ENCODE results near the gene ADGRL1.
A peak's percentile ranks its signal among the peaks of the same experiment; 100 is the strongest.
"Not testable (repeated sequence)": the region's sequence is repeated elsewhere in the genome, so short reads cannot be mapped to it uniquely, and the experiment has no call there.

ADGRL1 gene

DNA sequence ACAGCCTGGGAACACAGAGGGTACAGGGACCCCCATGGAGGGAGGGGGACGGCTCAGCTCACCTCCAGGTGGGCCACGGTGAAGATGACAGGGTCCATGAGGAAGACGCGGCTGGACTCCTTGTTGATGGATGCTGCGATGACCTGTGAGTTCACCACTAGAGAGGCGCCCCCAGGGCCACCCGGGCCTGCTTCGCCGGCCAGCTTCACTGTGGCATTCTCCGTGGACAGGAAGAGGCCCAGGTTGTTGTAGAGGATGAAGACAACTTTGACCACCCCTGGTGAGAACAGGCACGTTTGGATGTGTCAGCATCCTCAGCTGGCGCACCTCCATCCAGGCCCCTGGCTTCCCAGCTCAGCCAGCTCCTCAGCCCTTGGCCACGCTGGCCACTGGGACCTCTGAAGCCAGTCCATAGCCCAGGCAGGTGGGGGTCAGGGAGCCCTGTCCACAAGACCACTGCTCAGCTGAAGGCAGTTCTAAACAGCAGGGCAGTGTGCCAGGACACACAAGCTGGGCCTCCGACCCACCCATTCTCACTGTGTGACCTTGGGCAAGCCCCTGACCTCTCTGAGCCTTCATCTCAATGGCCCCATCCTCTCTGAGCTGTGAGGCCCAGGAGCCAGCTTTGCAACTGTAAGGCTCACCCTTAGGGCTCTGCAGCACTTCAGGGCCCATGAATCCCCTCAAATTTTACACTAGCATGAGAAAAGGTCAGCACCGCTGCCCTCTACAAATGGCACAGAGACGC, 47.5 kb downstream of the ADGRL1 start:
- DNase-seq: no peak

DNA sequence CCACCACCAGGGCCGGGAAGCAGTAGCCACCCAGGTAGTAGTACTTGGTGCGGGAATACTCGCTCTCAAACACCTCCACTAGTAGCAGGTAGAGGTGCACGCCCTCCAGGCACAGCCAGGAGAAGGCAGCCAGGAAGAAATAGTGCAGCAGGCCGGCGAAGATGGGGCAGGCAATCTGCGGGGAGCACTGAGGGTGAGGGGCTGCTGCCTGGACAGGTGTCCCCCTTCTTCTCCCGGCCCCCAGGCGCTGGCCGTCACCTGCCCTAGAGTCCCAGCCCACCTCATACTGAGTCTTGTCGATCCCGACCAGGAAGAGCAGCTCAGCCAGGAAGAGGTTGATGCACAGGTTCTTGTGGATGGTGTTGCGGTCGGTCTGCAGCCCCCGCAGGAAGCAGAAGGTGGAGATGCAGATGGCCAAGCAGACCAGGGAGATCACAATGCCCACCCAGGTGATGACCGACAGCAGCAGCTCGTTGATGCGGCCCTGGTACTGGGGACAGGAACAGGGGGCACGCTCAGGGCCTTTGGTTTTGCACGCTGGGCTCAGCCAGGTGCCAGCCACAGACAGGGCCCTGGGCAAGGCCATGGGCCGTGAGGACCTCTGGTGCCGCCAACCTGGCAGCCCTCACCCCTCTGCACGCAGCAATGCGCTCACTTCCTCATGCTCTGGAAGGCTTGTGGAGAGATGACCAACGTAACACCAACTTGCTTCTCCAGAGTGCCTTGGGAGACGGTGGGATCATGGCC, 48.8 kb downstream of the ADGRL1 start:
- DNase-seq: no peak

DNA sequence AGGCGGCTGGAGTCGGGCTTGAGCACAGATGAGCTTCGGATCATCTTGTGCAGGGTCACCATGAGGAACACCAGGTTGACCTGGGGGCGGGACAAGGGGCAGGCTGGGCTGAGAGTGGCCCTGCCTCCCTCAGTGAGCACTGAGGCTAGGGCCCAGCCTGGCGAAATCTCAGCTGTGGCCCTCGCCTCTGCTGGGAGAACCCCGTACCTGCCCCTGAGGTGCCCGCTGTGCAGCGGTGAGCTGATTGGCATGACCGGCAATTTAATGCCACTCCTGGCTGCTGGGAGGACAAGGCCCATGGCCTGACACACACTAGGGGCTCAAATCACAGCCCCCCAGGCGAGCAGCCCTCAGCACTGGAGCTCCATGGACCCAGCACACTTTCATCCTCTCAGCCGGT, 49.8 kb downstream of the ADGRL1 start:
- DNase-seq: no peak

GRCh38 chr19:14155371-14155770, 50.6 kb downstream of the ADGRL1 start:
- no peak for DNase-seq

- DNase-seq: no peak
Measured at GRCh38 chr19:14152713-14153112, 53.3 kb downstream of the ADGRL1 start.

DNA sequence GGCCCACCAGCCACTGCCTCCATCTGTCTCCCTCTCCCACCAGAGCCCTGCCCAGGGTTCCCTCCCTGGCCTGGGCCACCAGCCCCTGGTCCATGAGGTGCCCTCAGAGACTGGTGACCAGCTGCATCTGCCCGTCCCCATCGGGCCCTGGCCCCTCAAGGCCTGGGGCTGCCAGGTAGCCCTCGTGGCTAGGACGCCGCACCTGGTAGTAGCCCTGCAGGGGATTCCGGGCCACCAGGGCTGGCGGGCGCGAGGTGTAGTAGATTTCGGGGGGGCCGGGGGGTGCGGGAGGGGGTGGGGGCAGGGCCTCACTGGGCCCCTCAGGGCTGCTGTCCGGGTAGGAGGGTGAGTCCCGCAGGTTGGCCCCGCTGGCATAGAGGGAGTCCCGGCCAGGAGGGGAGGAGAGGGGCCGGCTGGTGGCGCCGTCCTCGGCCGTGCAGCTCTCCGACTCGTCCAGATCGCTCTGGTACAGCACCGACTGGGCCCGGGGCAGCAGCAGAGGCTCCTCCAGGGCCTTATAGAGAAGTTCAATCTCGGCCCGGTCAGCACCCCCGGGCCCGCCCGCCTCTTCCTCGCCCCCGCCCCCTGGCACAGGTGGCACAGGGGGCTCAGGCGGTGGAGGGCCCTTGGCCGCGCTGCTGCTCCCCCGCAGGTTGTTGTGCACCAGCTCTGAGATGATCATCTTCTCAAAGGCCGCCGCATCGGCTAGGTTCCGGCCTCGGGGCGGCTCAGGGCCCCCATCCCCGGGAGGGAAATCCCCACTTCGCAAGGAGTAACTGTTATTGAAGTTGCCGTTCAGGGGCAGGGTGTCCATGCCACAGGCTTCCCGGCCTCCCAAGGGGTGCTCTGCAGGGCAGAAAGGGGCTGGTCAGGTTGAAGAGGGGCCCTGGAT, 55.0 kb downstream of the ADGRL1 start:
- no peak for DNase-seq

DNA sequence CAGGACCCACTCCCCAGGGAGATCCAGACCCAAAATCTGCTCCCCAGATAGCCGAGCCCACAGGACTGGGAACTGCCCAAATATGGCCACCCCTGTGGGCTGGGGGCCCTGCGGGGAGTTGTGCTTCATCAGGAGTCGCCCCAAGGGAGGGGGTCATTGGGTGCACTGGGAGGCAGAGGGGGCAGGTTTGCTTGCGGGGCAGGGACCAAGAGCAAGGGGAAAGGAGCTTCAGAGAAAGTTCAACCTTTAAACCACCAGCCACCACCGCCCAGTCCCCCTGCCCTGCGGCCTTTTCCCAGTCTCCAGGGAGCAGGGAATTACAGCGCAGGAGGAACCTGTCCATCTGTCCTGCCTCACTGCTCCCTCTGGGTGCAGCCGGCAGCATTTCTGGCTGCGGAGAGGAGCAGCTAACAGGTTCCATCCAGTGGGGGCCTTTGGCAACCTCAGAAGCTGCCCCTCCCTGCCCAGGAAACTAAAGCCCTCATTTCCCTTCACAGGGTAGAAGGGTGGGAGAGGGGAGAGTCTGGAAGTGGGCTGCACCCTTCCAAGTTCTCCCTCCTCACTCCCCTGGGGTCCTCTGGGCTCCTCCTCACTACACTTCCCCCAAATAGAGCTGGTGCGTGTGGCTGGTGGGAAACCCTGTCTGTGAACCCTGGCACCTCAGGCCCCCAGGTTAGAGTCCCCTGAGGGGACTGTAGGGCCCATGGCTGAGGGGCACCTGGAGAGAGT, 55.8 kb downstream of the ADGRL1 start:
- no peak for DNase-seq

DNA sequence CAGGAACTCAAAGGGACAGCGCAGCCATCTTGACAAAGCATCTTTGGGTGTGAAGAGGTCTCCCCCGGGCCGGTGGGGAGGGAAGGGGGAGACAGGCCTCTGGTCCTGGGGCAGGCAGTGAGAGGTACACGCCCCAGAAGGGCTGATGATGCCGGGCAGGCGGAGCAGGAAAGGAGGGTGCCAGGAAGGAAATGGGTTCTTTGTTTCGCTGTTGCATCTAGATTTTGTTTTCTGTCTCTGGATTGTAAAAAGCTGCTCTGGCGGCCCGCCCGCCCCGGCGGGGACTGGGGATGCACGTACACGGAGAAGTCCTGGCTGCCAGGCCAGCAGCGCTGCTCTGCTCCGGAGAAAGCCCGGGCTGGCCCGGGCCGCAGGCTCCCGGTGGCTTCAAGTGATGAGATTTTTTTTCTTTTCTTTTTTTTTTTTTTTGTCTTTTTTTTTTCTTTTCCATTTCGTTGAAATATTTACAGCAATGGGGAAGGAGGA, 56.4 kb downstream of the ADGRL1 start:
- DNase-seq: no peak

DNA sequence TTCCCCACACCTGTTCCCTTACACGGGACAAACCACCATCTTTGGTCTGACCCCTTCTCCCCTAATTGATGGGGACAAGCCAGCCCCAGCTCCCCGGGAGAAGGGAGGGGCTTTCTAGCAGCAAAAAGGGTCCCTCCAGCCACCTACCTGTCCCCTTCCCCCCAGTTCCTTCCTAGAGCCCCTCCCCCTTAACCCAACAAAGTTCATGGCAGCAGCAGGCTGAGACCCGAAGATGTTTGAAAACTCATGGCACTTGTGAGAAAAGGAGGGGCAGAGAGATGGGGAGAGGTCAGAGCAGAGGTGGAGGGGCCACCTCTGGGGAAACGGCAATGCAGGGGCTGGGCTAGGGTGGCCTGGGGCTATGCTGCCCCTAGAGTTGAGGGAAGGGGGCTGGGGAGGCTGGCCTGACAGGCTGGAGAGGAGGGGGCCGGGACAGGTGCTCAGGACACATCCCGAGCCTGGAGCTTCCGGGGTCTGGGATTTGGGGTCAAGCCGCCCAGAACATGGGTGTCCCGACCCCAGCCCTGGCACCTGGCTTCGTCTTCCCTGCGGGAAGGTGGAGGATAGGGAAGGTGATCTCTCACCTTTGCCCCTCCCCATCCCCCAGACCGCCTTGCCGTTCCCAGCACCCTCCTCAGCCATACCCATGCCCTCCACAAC, 57.1 kb downstream of the ADGRL1 start:
- no peak for DNase-seq

GRCh38 chr19:14147797-14148605, 58.0 kb downstream of the ADGRL1 start:
- DNase-seq: peak; percentile 96

- DNase-seq: peak; percentile 91
Measured at GRCh38 chr19:14146789-14147216, 59.2 kb downstream of the ADGRL1 start.

GRCh38 chr19:14146169-14146568, 59.8 kb downstream of the ADGRL1 start:
- DNase-seq: not testable (repeated sequence)

GRCh38 chr19:14145381-14145780, 60.6 kb downstream of the ADGRL1 start:
- DNase-seq: no peak

- DNase-seq: peak; percentile 100
Measured at GRCh38 chr19:14142262-14143190, 63.4 kb downstream of the ADGRL1 start.

GRCh38 chr19:14141041-14141440, 64.9 kb downstream of the ADGRL1 start:
- no peak for DNase-seq

DNA sequence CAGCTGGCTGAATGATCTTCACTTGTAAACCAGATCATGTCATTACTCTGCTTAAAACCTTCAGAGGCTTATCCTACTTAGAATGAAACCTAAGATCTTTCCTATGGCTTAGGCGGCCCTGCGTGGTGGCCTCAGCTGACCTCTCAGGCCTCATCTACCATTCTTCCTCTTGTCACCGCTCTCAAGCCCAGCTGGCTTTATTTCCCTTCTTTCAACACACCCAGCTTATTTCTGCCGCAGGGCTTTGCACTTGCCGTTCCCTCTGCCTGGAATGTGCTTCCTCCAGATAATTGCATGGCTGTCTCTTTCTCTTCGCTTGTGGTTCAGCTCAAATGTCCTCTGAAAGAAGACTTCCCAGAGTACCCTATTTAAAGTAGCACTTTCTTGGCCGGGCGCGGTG, 66.0 kb downstream of the ADGRL1 start:
- DNase-seq: peak; percentile 53

GRCh38 chr19:14138576-14139265, 67.2 kb downstream of the ADGRL1 start:
- DNase-seq: no peak

- DNase-seq: peak; percentile 100
Measured at GRCh38 chr19:14136509-14137281, 69.3 kb downstream of the ADGRL1 start, which contains the start of gene ASF1B. Gene ASF1B, minus strand, starts transcription at chr19:14136589. Its CDS starts 133 bp downstream, at chr19:14136456.
